ENCODE measurements around the gene JAML.
"Not testable (repeated sequence)": the region's sequence is repeated elsewhere in the genome, so short reads cannot be mapped to it uniquely, and the experiment has no call there.

- TF ChIP-seq POLR2AphosphoS5 (IDR thresholded peaks at IDR 0.05; ENCODE audit: borderline replicate concordance, low read depth, low read length); EZH2 (IDR thresholded peaks at IDR 0.05): not testable (repeated sequence)
Measured at GRCh38 chr11:118183691-118184090, 41.1 kb downstream of the JAML start.

Data from SK-N-MC (cell line).